Measurements from ENCODE around the gene TMEM63C. TPM values are rescaled to one million over a fixed set of nuclear protein-coding genes. Genes with fewer than 3 reads are reported as not detected.

The TMEM63C gene
- total and polyA plus RNA-seq, 2 donors, result 0.30 to 0.85 TPM

- H3K36me3 ChIP-seq (ENCODE audit: insufficient read depth), result no peaks in the 10 kb centered on the region
- no peak overlapping the region for H3K27ac ChIP-seq (ENCODE audit: low read depth)
- H3K4me3 ChIP-seq (ENCODE audit: low read depth, low read length), result no peak overlapping the region
- 91% methylated on average over 11 of the region's 11 CpGs for WGBS
- no peaks in the 10 kb centered on the region for H3K4me1 ChIP-seq (ENCODE audit: insufficient read depth)
- DNase-seq (ENCODE audit: extremely low spot score), result no peak
These were observed 70.3 kb downstream of the TMEM63C start for GRCh38 chr14:77251870-77252269.

- no peaks in the 10 kb centered on the region for H3K36me3 ChIP-seq (ENCODE audit: insufficient read depth)
- H3K27ac ChIP-seq (ENCODE audit: low read depth), result no peak overlapping the region
- DNase-seq (ENCODE audit: extremely low spot score), result no peak
- H3K4me3 ChIP-seq (ENCODE audit: low read depth, low read length), result no peak overlapping the region
- H3K4me1 ChIP-seq (ENCODE audit: insufficient read depth), result no peaks in the 10 kb centered on the region
- WGBS, result 74% methylated on average over 20 of the region's 20 CpGs
These were observed 72.0 kb downstream of the TMEM63C start for GRCh38 chr14:77253333-77254190.

- 94% methylated on average over 8 of the region's 8 CpGs for WGBS
- H3K4me3 ChIP-seq (ENCODE audit: low read depth, low read length), result no peak overlapping the region
- H3K36me3 ChIP-seq (ENCODE audit: insufficient read depth), result no peaks in the 10 kb centered on the region
- H3K27ac ChIP-seq (ENCODE audit: low read depth), result no peak overlapping the region
- no peaks in the 10 kb centered on the region for H3K4me1 ChIP-seq (ENCODE audit: insufficient read depth)
- no peak for DNase-seq (ENCODE audit: extremely low spot score)
These were observed 75.1 kb downstream of the TMEM63C start for GRCh38 chr14:77256694-77257093.

DNA sequence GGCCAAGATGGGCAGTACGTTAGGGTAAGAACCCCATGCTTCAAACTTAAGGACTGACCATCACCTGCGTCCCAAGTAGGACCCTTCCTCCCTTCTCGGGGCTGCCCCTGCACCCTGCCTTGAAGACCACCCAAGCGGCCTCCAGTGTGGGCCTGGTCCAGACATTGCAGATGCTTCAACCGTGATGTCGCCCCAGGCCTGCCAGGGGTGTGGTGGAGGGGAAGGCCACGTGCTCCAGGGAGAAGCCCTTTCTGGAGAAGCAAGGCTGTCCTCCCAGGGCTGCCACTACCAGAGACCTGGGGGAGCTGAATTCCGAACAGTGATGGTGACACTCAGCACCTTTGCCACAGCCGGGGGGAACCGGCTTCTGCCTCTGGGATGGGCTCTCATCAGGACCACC is 76.1 kb downstream of the TMEM63C start:
- no peak overlapping the region for H3K4me3 ChIP-seq (ENCODE audit: low read depth, low read length)
- no peaks in the 10 kb centered on the region for H3K4me1 ChIP-seq (ENCODE audit: insufficient read depth)
- no peak for DNase-seq (ENCODE audit: extremely low spot score)
- no peaks in the 10 kb centered on the region for H3K36me3 ChIP-seq (ENCODE audit: insufficient read depth)
- H3K27ac ChIP-seq (ENCODE audit: low read depth), result no peak overlapping the region
- 86% methylated on average over 10 of the region's 10 CpGs for WGBS

GRCh38 chr14:77258566-77258965 is 77.0 kb downstream of the TMEM63C start:
- Histone ChIP-seq H3K4me1 (ENCODE audit: insufficient read depth) (no peaks in the 10 kb centered on the region), H3K36me3 (ENCODE audit: insufficient read depth) (no peaks in the 10 kb centered on the region), H3K4me3 (ENCODE audit: low read depth, low read length) (no peak overlapping the region), H3K27ac (ENCODE audit: low read depth) (no peak overlapping the region)
- DNase-seq (ENCODE audit: extremely low spot score), result no peak
- WGBS, result 91% methylated on average over 5 of the region's 5 CpGs

DNA sequence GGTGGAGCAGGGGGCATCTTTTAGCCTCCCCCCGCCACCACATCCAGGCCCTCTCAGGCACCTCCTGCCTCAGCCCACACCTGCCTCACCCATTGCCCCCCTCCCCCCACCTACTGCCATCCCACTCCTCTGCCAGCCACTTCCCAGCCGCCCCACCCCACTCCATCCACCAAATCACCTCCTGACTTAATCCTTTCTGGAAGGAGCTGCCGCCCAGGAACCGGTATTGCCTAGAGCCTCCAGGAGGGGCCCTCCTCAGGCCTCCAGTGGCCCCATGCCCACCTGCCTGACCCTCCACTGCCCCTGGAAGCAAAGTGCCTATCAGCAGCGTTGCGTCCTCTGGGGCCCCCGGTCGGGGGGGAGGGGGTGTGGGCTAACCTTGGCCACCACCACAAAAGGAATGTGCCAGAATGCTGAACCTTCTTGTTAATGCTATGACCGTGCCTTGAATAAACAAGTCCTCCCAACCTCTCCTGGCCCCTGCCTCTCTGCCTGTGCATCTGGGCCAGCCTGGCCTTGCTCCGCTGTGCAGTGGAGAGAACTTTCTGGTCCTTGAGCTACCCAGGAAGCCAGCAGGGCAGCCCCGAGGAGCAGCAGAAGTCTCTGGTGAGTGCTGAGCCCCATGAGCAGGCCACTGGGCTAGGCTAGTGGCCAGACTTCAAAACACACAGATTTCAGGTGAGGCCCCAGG is 77.6 kb downstream of the TMEM63C start:
- DNase-seq (ENCODE audit: extremely low spot score), result no peak
- WGBS, result 50% methylated on average over 11 of the region's 11 CpGs
- H3K4me1 ChIP-seq (ENCODE audit: insufficient read depth), result no peaks in the 10 kb centered on the region
- H3K36me3 ChIP-seq (ENCODE audit: insufficient read depth), result no peaks in the 10 kb centered on the region
- no peak overlapping the region for H3K4me3 ChIP-seq (ENCODE audit: low read depth, low read length)
- no peak overlapping the region for H3K27ac ChIP-seq (ENCODE audit: low read depth)

- DNase-seq (ENCODE audit: extremely low spot score), result no peak
- Histone ChIP-seq H3K36me3 (ENCODE audit: insufficient read depth) (no peaks in the 10 kb centered on the region), H3K27ac (ENCODE audit: low read depth) (no peak overlapping the region), H3K4me1 (ENCODE audit: insufficient read depth) (no peaks in the 10 kb centered on the region), H3K4me3 (ENCODE audit: low read depth, low read length) (no peak overlapping the region)
- WGBS, result 86% methylated on average over 11 of the region's 11 CpGs
These were observed 78.6 kb downstream of the TMEM63C start for GRCh38 chr14:77260199-77260598.

GRCh38 chr14:77260631-77261030 is 79.0 kb downstream of the TMEM63C start:
- H3K36me3 ChIP-seq (ENCODE audit: insufficient read depth), result no peaks in the 10 kb centered on the region
- H3K4me1 ChIP-seq (ENCODE audit: insufficient read depth), result no peaks in the 10 kb centered on the region
- 38% methylated on average over 10 of the region's 10 CpGs for WGBS
- no peak overlapping the region for H3K4me3 ChIP-seq (ENCODE audit: low read depth, low read length)
- peak; percentile 14 for DNase-seq (ENCODE audit: extremely low spot score)
- H3K27ac ChIP-seq (ENCODE audit: low read depth), result no peak overlapping the region

GRCh38 chr14:77264466-77265186 is 83.0 kb downstream of the TMEM63C start:
- DNase-seq (ENCODE audit: extremely low spot score), result no peak
- Histone ChIP-seq H3K4me1 (ENCODE audit: insufficient read depth) (no peaks in the 10 kb centered on the region), H3K4me3 (ENCODE audit: low read depth, low read length) (no peak overlapping the region), H3K36me3 (ENCODE audit: insufficient read depth) (no peaks in the 10 kb centered on the region), H3K27ac (ENCODE audit: low read depth) (no peak overlapping the region)
- WGBS, result 85% methylated on average over 16 of the region's 16 CpGs

DNA sequence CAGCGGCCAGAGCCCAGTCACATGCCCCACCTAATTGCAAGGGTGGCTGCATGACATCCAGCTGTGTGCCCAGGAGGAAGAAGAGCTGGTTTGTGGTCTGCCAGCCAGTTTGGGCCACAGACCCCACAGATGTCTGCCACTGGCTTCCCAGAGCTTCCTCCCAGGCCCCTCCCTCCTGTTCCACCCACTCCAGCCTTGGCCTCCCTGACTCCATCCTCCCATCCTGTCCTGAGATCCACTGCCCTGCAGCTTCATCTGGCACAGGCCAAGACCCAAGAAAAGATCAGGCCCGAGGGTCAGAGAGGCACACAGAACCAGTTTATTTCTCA is 83.6 kb downstream of the TMEM63C start:
- WGBS, result 69% methylated on average over 2 of the region's 2 CpGs
- no peak overlapping the region for H3K4me3 ChIP-seq (ENCODE audit: low read depth, low read length)
- no peak overlapping the region for H3K27ac ChIP-seq (ENCODE audit: low read depth)

DNA sequence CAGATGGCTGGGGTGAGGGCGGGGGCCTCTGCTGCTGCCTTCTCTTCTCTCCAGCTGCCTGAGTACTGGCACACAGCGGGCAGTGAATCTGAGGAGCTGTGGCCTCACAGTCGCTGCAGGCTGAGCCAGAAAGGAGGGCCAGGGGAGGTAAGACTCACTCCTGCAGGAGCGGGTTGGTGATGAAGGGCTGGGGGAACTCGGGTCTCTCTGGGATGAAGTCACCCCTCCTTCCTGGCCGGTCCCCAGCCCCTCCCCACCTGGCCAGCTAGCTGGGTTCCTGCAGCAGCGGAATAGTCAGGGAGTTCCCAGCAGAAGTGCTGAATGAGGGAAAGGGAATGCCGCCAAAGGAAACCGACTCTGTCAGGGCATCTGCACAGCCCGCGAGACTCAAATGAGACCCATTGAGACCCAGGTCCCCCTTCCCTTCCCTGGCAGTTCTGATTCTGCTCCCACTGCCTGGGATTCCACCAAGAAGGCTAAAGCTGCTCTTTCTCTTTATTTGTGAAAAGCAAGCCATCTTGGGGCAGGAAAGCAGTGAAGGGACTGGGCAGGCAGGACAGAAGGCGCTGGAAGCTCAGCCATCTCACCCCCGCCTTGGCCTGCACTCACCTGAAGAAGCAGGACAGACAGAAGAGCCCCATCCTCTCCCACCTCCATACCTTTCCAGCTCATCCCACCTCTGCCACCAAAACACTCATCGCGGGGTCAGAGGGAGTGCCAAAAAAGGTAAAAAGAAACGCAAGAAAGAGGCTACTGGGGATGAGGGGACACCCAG is 84.2 kb downstream of the TMEM63C start:
- DNase-seq (ENCODE audit: extremely low spot score), result no peak
- no peak overlapping the region for H3K27ac ChIP-seq (ENCODE audit: low read depth)
- WGBS, result 67% methylated on average over 16 of the region's 16 CpGs
- H3K36me3 ChIP-seq (ENCODE audit: insufficient read depth), result no peaks in the 10 kb centered on the region
- H3K4me1 ChIP-seq (ENCODE audit: insufficient read depth), result no peaks in the 10 kb centered on the region
- H3K4me3 ChIP-seq (ENCODE audit: low read depth, low read length), result no peak overlapping the region

More for the DNA sequence above, 83.6 kb downstream of the TMEM63C start:
- no peak for DNase-seq (ENCODE audit: extremely low spot score)
- H3K36me3 ChIP-seq (ENCODE audit: insufficient read depth), result no peaks in the 10 kb centered on the region
- no peaks in the 10 kb centered on the region for H3K4me1 ChIP-seq (ENCODE audit: insufficient read depth)

DNA sequence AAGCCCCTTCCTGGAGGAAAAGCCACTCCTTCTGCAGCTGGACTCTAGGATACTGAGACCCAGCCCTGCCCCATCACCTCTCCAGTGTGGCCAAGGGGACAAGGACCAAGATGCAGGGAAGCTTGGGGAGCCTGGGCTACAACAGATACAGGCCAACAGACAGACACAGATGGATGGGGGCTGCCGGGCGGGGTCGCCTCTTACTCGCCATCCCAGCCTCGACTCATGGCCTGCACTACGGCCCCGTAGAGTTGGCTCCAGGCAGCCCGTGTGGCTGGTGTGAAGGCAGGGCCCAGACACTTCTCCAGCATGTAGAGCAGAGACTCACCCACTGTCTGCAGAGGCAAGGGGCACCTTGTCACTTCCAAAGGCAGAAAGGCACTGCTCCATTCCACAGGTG is 84.7 kb downstream of the TMEM63C start:
- Histone ChIP-seq H3K4me3 (ENCODE audit: low read depth, low read length) (no peak overlapping the region), H3K27ac (ENCODE audit: low read depth) (no peak overlapping the region), H3K4me1 (ENCODE audit: insufficient read depth) (no peaks in the 10 kb centered on the region), H3K36me3 (ENCODE audit: insufficient read depth) (no peaks in the 10 kb centered on the region)
- no peak for DNase-seq (ENCODE audit: extremely low spot score)
- 86% methylated on average over 8 of the region's 8 CpGs for WGBS

GRCh38 chr14:77267937-77268699 is 86.5 kb downstream of the TMEM63C start:
- H3K27ac ChIP-seq (ENCODE audit: low read depth), result no peak overlapping the region
- H3K4me1 ChIP-seq (ENCODE audit: insufficient read depth), result no peaks in the 10 kb centered on the region
- H3K36me3 ChIP-seq (ENCODE audit: insufficient read depth), result no peaks in the 10 kb centered on the region
- WGBS, result 88% methylated on average over 5 of the region's 5 CpGs
- no peak overlapping the region for H3K4me3 ChIP-seq (ENCODE audit: low read depth, low read length)
- DNase-seq (ENCODE audit: extremely low spot score), result no peak
